ENCODE measurements around the gene CSRP2.

The CSRP2 gene

DNA sequence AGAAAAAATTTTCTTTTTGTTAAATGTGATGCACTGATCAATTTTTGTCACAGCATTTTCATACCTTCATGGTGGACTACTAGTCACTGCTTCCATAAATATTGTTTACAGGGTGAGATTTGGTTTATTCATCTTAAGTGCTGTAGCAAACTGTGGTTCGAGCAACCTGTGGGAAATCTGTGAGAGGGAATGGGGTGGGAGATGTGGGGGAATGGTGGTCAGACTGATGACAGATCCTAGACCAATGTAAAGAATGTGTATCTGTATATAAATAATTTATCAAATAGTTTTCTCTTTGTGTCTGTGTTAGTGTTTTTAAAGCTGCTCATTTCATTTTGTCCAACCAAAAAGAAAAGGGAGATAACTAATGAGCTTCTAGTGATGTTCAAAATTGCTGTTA is 26.7 kb downstream of the CSRP2 start:
- no peak overlapping the region for H3K4me3 ChIP-seq (replicated peaks in 1 of 2; ENCODE audit: low read depth in 2 of 2, low read length in 2 of 2)

DNA sequence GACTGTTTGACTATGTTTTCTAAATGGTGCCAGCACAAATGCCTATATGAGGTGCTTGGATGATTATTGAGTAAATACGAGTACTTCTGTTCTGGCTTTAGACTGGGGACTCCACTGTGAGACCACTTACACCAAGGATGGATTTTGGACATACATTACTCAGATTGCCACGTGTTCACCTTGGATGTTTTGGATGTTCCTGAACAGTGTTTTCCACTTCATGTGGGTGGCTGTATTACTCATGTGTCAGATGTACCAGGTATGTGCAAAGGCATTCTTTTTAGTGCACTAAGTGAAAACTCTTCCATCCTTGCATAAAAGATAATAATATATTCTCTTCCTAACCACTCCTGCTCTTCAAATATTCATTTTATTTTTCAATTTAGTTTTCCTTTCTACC is 30.7 kb downstream of the CSRP2 start:
- no peak for DNase-seq (ENCODE audit: low read depth in 2 of 2)
- TF ChIP-seq, protein P1, sequence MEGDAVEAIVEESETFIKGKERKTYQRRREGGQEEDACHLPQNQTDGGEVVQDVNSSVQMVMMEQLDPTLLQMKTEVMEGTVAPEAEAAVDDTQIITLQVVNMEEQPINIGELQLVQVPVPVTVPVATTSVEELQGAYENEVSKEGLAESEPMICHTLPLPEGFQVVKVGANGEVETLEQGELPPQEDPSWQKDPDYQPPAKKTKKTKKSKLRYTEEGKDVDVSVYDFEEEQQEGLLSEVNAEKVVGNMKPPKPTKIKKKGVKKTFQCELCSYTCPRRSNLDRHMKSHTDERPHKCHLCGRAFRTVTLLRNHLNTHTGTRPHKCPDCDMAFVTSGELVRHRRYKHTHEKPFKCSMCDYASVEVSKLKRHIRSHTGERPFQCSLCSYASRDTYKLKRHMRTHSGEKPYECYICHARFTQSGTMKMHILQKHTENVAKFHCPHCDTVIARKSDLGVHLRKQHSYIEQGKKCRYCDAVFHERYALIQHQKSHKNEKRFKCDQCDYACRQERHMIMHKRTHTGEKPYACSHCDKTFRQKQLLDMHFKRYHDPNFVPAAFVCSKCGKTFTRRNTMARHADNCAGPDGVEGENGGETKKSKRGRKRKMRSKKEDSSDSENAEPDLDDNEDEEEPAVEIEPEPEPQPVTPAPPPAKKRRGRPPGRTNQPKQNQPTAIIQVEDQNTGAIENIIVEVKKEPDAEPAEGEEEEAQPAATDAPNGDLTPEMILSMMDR (IDR thresholded peaks at IDR 0.05; ENCODE audit: low read depth, low read length), result no peak
- H3K4me3 ChIP-seq (replicated peaks in 1 of 2; ENCODE audit: low read depth in 2 of 2, low read length in 2 of 2), result no peak overlapping the region

More for the DNA sequence above, 26.7 kb downstream of the CSRP2 start:
- no peak for DNase-seq (ENCODE audit: low read depth in 2 of 2)
- TF ChIP-seq, protein P1 (IDR thresholded peaks at IDR 0.05; ENCODE audit: low read depth, low read length), result no peak

DNA sequence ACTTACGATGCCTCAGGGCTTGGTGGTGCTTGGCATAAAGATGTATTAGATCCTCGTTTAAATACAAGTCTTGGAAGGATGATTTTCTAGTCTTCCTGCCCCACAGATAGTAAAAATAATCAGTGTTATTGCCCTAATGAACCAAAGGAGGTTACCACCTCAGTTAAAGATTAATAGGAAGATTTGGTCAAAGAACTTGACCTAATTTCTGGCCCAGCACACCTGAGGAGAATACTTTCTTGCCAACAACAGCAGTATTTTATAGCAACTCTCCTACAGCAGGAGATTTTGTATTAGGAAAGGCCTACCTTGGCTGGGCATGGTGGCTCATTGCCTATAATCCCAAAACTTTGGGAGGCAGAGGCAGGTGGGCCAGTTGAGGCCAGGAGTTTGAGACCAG is 31.6 kb downstream of the CSRP2 start:
- H3K4me3 ChIP-seq (replicated peaks in 1 of 2; ENCODE audit: low read depth in 2 of 2, low read length in 2 of 2), result no peak overlapping the region
- TF ChIP-seq, protein P1 (IDR thresholded peaks at IDR 0.05; ENCODE audit: low read depth, low read length), result no peak
- DNase-seq (ENCODE audit: low read depth in 2 of 2), result no peak

DNA sequence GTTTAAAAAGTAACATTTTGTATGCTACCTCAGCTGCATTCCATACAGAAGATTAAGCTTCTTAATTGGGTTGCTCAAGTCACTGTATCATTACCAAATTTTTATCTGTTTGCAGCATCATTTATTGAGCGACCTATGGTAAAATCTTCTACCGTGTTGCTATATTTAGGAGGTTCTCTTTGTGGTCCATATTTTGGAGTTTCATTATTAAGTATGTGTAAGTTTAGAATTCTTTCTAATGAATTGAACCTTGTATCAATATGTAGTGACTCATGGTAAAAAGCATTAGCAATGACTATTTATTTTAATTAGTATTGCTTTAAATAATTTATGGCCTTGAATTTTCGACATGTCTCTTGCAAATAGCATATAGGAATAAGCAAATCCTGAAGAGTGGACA is 42.2 kb downstream of the CSRP2 start:
- DNase-seq (ENCODE audit: low read depth in 2 of 2), result no peak
- TF ChIP-seq, protein P1 (IDR thresholded peaks at IDR 0.05; ENCODE audit: low read depth, low read length), result no peak
- H3K4me3 ChIP-seq (replicated peaks in 1 of 2; ENCODE audit: low read depth in 2 of 2, low read length in 2 of 2), result no peak overlapping the region

DNA sequence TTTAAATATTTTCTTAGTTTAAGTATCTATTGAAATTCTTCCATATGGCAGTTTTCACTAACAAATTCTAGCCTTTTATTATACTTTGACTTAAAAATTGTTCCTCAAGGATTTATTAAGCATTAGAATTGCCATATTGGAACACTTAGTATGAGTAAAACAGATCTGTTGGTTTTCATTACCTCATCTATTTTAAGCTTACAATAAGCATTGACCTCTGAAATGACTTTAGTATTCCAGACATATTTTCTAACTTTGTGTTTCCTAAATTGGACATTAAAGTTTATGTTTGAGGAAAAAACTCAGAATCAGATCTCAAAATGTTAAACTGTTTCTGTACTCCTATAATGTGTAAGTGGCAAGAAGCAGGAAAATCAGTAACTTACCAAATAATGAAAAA is 48.4 kb downstream of the CSRP2 start:
- TF ChIP-seq, protein P1 (IDR thresholded peaks at IDR 0.05; ENCODE audit: low read depth, low read length), result no peak
- no peak for DNase-seq (ENCODE audit: low read depth in 2 of 2)
- no peak overlapping the region for H3K4me3 ChIP-seq (replicated peaks in 1 of 2; ENCODE audit: low read depth in 2 of 2, low read length in 2 of 2)

DNA sequence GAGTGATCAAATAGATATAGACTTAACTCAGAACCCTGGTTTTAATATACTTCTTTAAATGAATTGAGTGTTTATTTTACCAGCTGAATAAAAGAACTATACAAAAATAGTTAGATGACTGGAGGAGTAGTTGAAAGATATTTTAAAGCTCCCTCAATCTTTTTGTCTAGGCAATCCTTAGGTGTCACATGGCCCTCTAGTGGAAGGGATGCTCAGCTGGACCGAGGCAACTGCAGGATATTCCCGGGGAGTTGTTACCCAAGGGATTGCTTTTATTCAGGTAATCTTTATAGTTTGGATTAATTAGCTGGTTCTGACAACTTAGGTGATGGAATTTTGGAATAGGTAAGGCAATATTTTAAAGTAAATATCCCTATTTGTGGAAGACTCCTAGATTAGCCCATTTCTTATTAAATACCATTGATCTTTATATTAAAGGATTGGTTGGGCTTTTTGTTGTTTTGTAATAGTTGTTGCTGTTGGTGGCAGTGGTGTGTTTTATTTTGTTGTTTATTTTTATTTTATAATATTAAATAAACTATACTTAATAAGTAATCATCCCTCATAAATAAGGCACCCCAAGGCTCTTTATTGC is 57.8 kb downstream of the CSRP2 start:
- TF ChIP-seq, protein P1 (IDR thresholded peaks at IDR 0.05; ENCODE audit: low read depth, low read length), result peak; percentile 75
- no peak overlapping the region for H3K4me3 ChIP-seq (replicated peaks in 1 of 2; ENCODE audit: low read depth in 2 of 2, low read length in 2 of 2)
- DNase-seq (ENCODE audit: low read depth in 2 of 2), result peak; percentile 51 to 56

DNA sequence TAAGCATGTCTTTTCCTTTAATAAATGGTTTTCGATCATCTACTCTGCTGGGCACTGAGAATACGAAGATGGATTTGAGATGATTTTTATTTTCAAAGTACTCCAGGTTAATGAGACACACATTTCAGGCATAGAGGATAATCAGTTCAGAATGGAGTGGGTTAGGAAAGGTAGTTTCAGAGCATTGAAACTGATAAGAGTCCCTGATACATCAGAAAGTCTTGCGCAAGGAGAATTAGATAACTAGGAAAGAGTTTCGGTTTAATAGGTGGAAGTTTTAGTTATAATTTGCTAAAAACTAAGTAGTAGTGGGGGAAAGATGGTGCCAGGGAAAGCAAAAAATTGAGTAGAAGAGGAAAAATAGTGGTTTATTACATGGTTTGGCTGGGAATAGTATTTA is 64.8 kb downstream of the CSRP2 start:
- no peak overlapping the region for H3K4me3 ChIP-seq (replicated peaks in 1 of 2; ENCODE audit: low read depth in 2 of 2, low read length in 2 of 2)
- no peak for DNase-seq (ENCODE audit: low read depth in 2 of 2)
- TF ChIP-seq, protein P1 (IDR thresholded peaks at IDR 0.05; ENCODE audit: low read depth, low read length), result no peak
